NCI-H524 treated with DMSO at 0.1 percent for 48 hours (cell line): ENCODE data around the gene ABCA4.

ENCODE experiments used
- DNase-seq: peaks from one replicate; lab custom pipeline; 2025; lab: John Stamatoyannopoulos, UW

Gene ABCA4

GRCh38 chr1:94083681-94084080 lies 37.3 kb downstream of the ABCA4 start:
- DNase-seq = peak; percentile 25

- no peak for DNase-seq
These were observed 39.2 kb downstream of the ABCA4 start for GRCh38 chr1:94081566-94082344.

DNA sequence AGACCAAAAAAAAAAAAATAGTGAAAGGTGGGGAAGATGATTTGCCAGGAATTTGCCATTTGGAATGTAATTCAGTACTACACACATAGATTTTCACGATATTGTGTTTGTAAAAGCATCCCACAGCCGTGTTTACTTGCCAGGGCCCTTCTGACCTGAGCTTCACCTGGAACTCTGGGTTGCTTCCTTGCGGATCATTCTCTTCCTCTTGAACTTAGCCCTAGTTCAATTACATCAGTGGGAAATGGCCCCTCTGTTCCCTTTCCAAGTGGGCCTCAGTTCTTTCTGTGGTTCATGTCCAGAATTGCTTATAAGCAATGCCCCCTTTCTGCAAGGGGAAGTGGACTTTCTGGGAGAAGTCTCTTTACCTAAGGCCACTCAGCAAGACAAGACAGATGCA lies 41.0 kb downstream of the ABCA4 start:
- no peak for DNase-seq

- no peak for DNase-seq
These were observed 41.6 kb downstream of the ABCA4 start for GRCh38 chr1:94079080-94079940.

DNA sequence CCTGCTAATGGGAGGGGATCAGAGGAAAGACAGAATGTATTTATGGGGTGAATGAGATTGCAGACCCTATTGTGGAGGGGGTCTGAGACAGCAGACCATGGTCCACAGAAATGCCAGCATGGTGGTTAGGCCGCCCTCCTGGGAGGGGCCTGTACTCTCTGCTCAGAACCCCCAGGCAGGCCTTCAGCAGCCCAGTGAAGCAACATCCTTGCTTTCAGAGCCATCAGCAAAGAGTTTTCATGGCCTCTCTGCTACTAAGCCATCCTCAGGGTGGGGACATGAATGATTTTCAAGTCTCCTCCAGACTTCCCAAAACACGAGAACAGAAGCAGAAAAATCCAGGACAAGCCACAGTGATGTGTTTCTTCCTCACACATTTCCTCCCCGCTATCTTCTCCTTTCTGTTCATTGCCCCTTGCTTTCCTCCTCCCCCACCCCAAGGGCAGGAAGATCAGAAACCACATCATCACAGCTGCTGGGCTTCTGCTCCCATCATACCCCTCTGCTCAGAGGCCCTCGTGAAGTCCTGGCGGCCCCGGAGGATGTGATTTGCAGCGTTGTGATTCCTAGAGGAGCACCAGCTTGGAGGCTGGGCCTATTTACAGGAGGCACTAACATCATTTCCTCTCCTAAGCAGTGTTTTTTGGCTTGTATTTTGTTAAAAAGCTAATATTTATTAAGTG lies 48.0 kb downstream of the ABCA4 start:
- no peak for DNase-seq

DNA sequence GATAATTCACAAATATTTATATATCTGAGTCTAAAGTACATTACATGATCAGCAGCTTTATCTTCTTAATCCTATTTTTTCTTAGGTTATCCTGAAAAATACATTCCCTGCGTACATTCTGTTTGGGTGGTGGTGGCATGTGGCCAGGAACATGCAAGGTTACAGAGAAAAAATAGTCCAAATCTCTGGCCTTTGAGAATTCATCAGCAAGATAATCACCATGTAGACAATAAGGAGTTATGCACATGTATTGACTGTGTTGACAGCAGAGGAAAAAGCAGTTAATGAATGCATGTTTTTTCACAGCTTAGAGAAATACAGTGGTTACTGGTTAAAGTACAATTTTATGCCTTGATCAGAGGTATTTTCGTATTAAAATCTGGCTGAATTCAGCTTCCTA lies 49.0 kb downstream of the ABCA4 start:
- no peak for DNase-seq

DNA sequence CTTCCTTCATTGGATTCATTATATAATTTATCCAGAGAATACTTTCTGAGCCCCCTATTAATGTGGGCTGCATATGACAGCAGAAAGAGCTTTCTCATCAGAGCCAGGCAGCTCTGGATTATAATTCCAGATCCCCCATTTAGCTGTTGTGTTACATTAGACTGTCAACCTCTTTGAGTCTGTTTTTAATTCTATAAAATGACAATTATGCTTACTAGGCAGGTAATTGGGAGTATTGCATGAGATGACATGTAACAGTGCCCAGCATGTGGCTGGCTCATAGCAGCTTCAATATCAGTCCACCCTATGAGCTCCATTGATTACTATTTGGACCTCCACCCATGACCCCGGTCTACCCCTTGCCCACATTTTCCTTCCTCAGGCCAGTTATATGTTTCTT lies 49.6 kb downstream of the ABCA4 start:
- DNase-seq = no peak

DNA sequence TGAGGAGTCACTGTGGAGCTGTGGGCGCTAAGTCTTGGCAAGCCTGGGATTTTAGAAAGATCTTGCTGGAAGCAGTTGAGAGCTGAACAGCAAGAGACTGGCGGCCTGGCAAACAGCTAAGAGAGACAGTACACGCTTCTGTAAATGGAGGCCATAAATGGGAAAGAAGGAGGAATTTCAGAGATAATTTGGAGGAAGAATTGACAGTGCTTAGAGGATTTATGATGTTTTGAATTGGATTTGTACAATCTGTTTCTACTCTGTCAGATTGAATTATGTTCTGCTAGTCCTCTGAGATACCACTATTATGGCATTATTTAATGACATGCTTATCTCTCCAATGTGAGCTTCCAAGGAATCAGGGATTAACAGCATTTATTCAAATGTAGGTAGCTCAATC lies 50.1 kb downstream of the ABCA4 start:
- DNase-seq = no peak

DNA sequence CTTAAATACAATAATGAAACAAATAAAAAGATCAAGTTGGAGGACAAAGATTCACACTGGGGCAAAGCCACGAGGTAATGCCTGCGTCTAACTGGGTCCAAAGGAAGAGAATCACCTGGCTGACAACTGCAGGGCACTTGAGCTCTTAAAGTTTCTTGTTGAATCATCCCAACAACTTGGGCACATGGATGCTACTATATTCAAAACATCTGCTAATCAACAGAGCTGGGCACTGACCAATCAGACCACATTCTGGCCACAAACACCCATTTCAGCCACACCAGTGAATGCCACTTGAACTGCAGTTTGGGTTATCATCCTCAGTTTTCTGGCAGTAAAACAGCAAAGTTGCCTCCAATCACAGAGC lies 51.0 kb downstream of the ABCA4 start:
- no peak for DNase-seq

- DNase-seq = no peak
These were observed 51.7 kb downstream of the ABCA4 start for GRCh38 chr1:94068999-94069918.

GRCh38 chr1:94068096-94068998 lies 52.6 kb downstream of the ABCA4 start:
- DNase-seq = no peak

GRCh38 chr1:94067196-94067595 lies 53.8 kb downstream of the ABCA4 start:
- DNase-seq = no peak

DNA sequence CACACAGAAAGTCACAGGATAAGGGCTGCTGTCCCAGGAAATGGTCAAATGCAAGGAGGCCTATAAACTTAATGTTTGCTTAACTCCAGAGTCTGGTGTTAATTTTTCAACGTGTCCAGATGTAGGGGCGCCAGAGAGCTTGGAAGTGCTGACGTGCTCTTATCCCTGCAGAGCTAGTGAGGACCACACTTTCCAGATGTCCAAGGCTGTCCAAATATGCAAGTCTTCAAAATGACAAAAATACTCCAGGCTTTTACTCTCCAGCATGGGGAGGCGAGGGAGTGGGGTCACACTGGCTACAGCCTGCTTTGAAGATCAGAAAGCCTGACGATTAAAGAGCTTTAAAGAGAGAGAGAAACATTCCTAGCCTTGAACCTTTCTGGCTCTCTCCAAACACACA lies 57.6 kb downstream of the ABCA4 start:
- DNase-seq = no peak

DNA sequence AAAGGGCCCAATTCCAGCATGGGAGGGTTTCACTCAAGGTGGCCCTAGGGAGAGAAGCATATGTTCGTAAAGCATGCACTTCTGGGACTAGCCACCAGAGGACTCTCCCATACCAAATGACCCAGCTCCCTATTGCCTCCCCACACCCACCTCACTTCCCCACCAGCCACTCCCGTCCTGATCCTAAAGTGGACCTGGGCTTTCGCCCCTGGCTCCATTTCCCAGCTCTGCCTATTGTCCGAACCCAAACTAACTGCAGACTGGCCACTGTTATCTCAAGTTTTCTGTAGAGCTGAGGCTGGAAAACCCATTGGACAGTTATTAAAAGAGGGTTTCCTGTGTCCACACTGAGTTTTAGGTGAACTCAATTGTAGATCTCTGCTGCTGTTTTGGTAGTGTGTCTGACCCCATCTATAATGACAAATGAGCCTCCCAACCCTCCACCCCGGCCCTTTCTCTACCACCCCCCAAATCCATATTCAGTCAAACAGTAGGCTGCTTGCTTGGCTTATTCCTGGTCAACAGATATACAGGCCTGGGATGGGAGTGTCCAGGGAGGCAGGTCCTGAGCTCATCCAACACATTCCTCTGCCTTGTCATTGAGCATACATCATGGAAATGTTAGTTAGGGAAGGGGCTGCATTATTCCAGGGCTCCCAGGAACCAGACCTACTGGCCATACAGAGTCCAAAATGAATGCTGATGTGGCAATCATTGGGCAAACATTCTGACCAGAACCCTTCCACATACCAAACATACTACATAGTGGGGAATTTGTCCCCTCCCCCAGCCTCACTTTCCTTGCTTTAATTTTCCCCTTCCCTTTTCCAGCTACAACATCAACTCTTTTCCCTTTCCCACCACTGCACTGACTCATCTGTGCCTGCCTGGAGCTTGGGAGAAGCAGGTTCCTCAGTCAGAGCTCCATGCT lies 59.2 kb downstream of the ABCA4 start:
- no peak for DNase-seq

GRCh38 chr1:94060720-94061119 lies 60.2 kb downstream of the ABCA4 start:
- DNase-seq = no peak

DNA sequence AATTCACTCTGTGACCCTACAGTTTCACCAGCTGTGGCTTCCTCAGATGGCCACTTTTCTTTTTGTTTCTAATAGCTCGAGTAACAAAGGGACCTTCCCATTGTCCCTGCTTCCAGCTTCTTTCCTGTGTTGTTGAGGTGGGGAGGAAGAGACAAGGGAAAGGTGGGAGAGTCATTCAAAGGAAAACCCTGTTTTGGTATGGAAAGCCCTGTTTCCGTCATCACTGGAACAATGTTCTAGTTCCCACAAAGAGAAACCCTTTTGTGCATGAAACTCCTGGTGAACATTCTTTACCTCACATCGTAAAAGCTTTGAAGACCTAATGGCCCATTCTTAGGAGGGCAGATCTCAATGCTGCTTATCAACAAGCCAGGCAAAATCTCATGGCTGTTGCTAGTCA lies 62.2 kb downstream of the ABCA4 start:
- no peak for DNase-seq

DNA sequence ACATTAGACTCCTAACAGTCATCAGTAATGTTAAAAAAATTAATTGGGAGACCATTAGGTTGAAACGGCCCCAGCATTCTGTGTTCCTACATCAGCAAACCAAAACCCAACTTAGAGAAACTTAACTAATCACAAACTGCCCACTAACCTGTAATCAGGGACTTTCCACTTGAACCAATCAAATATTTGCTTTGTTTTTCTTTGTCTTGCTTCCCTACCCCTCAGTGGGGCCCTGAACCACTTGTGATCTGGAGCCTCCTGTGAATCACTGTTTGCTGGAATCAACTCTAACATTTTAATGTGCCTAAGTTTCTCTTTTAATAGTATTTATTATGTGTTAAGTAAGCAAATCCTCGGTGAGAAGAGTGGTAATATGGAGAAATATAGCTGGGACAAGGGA lies 64.0 kb downstream of the ABCA4 start:
- DNase-seq = no peak

GRCh38 chr1:94056171-94056570 lies 64.8 kb downstream of the ABCA4 start:
- no peak for DNase-seq

DNA sequence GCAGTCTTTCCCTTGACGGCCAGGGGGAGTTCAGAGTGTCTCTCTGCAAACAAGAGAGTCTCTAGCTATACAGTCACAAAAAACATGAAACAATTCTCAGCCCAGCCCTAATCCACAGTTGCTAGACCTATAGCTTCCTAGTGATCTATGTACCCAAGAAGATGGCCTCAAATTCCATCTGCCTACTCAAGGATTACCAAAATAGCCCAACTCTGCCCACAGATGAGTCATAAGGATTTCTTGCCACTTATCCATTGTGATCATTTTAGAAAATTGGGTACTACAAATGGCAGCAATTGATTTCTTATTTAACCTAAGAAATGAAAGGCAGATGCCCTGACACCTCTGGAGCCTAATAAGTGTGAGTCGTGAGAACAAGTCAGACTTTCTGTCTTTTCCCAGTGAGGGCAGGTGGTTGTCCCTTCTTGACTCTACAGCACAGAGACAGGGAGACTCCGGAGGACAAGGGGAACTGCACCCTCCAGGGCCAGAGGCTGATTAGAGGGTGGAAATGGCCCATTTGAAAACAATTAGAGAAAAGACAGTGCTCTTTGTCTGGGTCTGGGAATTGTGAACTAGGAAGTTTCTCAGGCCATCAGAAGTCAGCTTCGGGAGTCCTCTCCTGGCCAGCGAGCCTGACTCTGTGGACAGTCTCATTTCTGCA lies 65.4 kb downstream of the ABCA4 start:
- DNase-seq = no peak
